Measurements from ENCODE around the gene CALHM6. TPM values are rescaled to one million over a fixed set of nuclear protein-coding genes. Genes with fewer than 3 reads are reported as not detected.
"Not testable (repeated sequence)": the region's sequence is repeated elsewhere in the genome, so short reads cannot be mapped to it uniquely, and the experiment has no call there.

Gene CALHM6
- total and polyA plus RNA-seq, 2 experiments from 2014 or later: 1.7 TPM; not detected in 1

- no peak overlapping the region for H3K27ac ChIP-seq
- no peaks in the 10 kb centered on the region for H3K9me3 ChIP-seq (ENCODE audit: low read depth)
- in situ Hi-C loops (cut with MboI): no loop called here
- H3K4me1 ChIP-seq (ENCODE audit: insufficient read depth): peaks cover 9% of the 10 kb centered on the region
- H3K9ac ChIP-seq: no peak overlapping the region
- H3K27me3 ChIP-seq (replicated peaks; ENCODE audit: insufficient read depth): no peaks in the 10 kb centered on the region
- peak; percentile 55 for DNase-seq
- H3K9me2 ChIP-seq (ENCODE audit: insufficient read depth): no peaks in the 10 kb centered on the region
- no peaks in the 10 kb centered on the region for H3F3A ChIP-seq (ENCODE audit: insufficient read depth)
- TF ChIP-seq EZH2phosphoT487 (IDR thresholded peaks at IDR 0.05; ENCODE audit: insufficient read depth, low read depth) (no peak), EZH2 (IDR thresholded peaks at IDR 0.05; ENCODE audit: insufficient read depth, poor library complexity, severe bottlenecking) (no peak)
- peak overlapping the region; percentile 54 for H2AFZ ChIP-seq
- H3K36me3 ChIP-seq (ENCODE audit: low read depth): no peaks in the 10 kb centered on the region
- no peaks in the 10 kb centered on the region for H4K20me1 ChIP-seq (ENCODE audit: insufficient read depth)
- no peak overlapping the region for H3K4me3 ChIP-seq
- no peaks in the 10 kb centered on the region for H3K79me2 ChIP-seq (ENCODE audit: insufficient read depth)
- H3K4me2 ChIP-seq (ENCODE audit: unreplicated experiment): peak overlapping the region; percentile 22
- WGBS, 2 experiments (ENCODE audit: low coverage in 1 of 2, low lambda C conversion rate in 2 of 2, missing lambda C conversion rate in 2 of 2): 15 to 20% methylated on average over 5 of the region's 5 CpGs
Measured at GRCh38 chr6:116485559-116486184, 24.5 kb downstream of the CALHM6 start.

- Histone ChIP-seq H3K27ac (no peak overlapping the region), H4K20me1 (ENCODE audit: insufficient read depth) (no peaks in the 10 kb centered on the region), H3K9ac (no peak overlapping the region), H3K4me1 (ENCODE audit: insufficient read depth) (no peaks in the 10 kb centered on the region), H3K9me2 (ENCODE audit: insufficient read depth) (no peaks in the 10 kb centered on the region), H2AFZ (no peak overlapping the region), H3K4me2 (ENCODE audit: unreplicated experiment) (no peak overlapping the region), H3K9me3 (ENCODE audit: low read depth) (no peaks in the 10 kb centered on the region), H3F3A (ENCODE audit: insufficient read depth) (no peaks in the 10 kb centered on the region), H3K36me3 (ENCODE audit: low read depth) (no peaks in the 10 kb centered on the region), H3K79me2 (ENCODE audit: insufficient read depth) (no peaks in the 10 kb centered on the region), H3K27me3 (replicated peaks; ENCODE audit: insufficient read depth) (no peaks in the 10 kb centered on the region), H3K4me3 (no peak overlapping the region)
- no peak for TF ChIP-seq EZH2phosphoT487 (IDR thresholded peaks at IDR 0.05; ENCODE audit: insufficient read depth, low read depth)
- TF ChIP-seq EZH2 (IDR thresholded peaks at IDR 0.05; ENCODE audit: insufficient read depth, poor library complexity, severe bottlenecking): no peak
- in situ Hi-C loops (cut with MboI): no loop called here
- 6 to 8% methylated on average over 1 of the region's 1 CpG for WGBS, 2 experiments (ENCODE audit: low coverage in 1 of 2, low lambda C conversion rate in 2 of 2, missing lambda C conversion rate in 2 of 2)
- no peak for DNase-seq
Measured at GRCh38 chr6:116491610-116492330, 30.6 kb downstream of the CALHM6 start.

- no peak overlapping the region for H3K9ac ChIP-seq
- no peak overlapping the region for H3K4me3 ChIP-seq
- H3K36me3 ChIP-seq (ENCODE audit: low read depth): no peaks in the 10 kb centered on the region
- no peaks in the 10 kb centered on the region for H3K4me1 ChIP-seq (ENCODE audit: insufficient read depth)
- no peaks in the 10 kb centered on the region for H3K27me3 ChIP-seq (replicated peaks; ENCODE audit: insufficient read depth)
- H2AFZ ChIP-seq: no peak overlapping the region
- no peaks in the 10 kb centered on the region for H3K9me2 ChIP-seq (ENCODE audit: insufficient read depth)
- H3K27ac ChIP-seq: no peak overlapping the region
- DNase-seq: no peak
- TF ChIP-seq EZH2phosphoT487 (IDR thresholded peaks at IDR 0.05; ENCODE audit: insufficient read depth, low read depth) (no peak), EZH2 (IDR thresholded peaks at IDR 0.05; ENCODE audit: insufficient read depth, poor library complexity, severe bottlenecking) (no peak)
- no peak overlapping the region for H3K4me2 ChIP-seq (ENCODE audit: unreplicated experiment)
- in situ Hi-C loops (cut with MboI): no loop called here
- H4K20me1 ChIP-seq (ENCODE audit: insufficient read depth): no peaks in the 10 kb centered on the region
- 74% methylated on average over 6 of the region's 6 CpGs for WGBS, 2 experiments (ENCODE audit: low coverage in 1 of 2, low lambda C conversion rate in 2 of 2, missing lambda C conversion rate in 2 of 2)
- H3K79me2 ChIP-seq (ENCODE audit: insufficient read depth): no peaks in the 10 kb centered on the region
- no peaks in the 10 kb centered on the region for H3K9me3 ChIP-seq (ENCODE audit: low read depth)
- no peaks in the 10 kb centered on the region for H3F3A ChIP-seq (ENCODE audit: insufficient read depth)
Measured at GRCh38 chr6:116492331-116493067, 31.3 kb downstream of the CALHM6 start.

GRCh38 chr6:116495161-116495560, 34.0 kb downstream of the CALHM6 start:
- H3K36me3 ChIP-seq (ENCODE audit: low read depth); H3K4me2 ChIP-seq (ENCODE audit: unreplicated experiment); H3K9me2 ChIP-seq (ENCODE audit: insufficient read depth); DNase-seq; H3K27ac ChIP-seq; H3F3A ChIP-seq (ENCODE audit: insufficient read depth); H3K4me3 ChIP-seq; H3K4me1 ChIP-seq (ENCODE audit: insufficient read depth); H4K20me1 ChIP-seq (ENCODE audit: insufficient read depth); H2AFZ ChIP-seq; in situ Hi-C loops (cut with MboI); H3K9ac ChIP-seq; H3K9me3 ChIP-seq (ENCODE audit: low read depth); H3K79me2 ChIP-seq (ENCODE audit: insufficient read depth); H3K27me3 ChIP-seq (replicated peaks; ENCODE audit: insufficient read depth): not testable (repeated sequence)
- WGBS, 2 experiments (ENCODE audit: low coverage in 1 of 2, low lambda C conversion rate in 2 of 2, missing lambda C conversion rate in 2 of 2): 86 to 88% methylated on average over 1 of the region's 1 CpG
